GM13976 (cell line): ENCODE measurements around the gene POLDIP3.
"Not testable (repeated sequence)": the region's sequence is repeated elsewhere in the genome, so short reads cannot be mapped to it uniquely, and the experiment has no call there.

Experiments
- DNase-seq: peaks from one replicate; pipeline ENCODE4 v3.0.0; 2012; ENCODE audit warnings: low spot score
- CTCF ChIP-seq: IDR thresholded peaks from 2 replicates; pipeline ENCODE4 v1.5.1; 2012; ENCODE audit warnings: borderline replicate concordance, mild to moderate bottlenecking; ENCODE audit not compliant: insufficient read depth; ENCODE audit errors: extremely low read depth, missing control alignments, control extremely low read depth
- in situ Hi-C: fragments of 300-500 bp; cut with MboI; formaldehyde crosslinking; loops from one replicate; pipeline ENCODE4 v1.12.0; 2022; ENCODE audit warnings: low sequenced_read_pairs, mixed read lengths, inconsistent platforms; ENCODE audit not compliant: unreplicated experiment

The POLDIP3 gene

DNA sequence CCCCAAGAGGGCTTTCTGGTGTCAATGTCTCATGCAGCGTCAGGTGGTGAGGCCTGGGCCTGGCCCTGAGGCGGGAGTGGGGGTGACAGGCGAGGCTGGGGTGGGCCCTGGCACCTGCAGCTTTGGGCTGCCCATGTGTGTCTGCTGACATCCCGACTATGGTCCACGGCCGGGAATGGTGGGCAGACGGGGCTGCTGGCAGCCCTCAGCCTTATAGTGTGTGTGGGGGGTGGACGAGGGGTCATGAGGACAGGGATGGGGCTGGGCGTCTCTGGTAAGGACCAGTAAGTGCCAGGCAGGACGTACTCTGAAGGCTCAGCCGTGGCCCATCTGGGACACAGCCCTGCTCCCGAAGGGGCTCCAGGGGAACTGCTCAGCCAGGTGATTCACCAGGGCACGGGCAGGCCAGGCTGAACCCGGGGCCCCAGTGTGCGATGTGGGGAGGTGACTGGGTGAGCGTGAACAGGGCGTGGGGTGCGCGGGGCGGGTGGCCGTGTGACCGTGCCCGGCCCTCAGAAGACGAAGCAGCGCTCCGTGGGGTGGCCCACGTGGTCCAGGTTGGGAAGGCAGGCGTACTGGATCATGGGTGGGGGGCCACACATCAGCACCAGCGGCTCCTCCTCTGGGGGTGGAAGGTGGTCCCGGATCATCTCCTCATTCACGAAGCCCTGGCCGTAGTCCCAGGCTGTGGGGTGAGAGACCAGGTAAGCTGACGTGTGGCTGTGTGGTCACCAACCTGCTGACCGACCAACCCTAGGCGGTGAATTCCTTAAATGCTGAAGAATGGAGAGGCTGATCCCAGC is 4.8 kb upstream of the POLDIP3 start:
- no peak for TF ChIP-seq CTCF
- in situ Hi-C loops, result no loop called here
- no peak for DNase-seq

GRCh38 chr22:42617155-42617983 is 2.7 kb upstream of the POLDIP3 start:
- in situ Hi-C loops, result no loop called here
- DNase-seq, result no peak
- no peak for TF ChIP-seq CTCF

DNA sequence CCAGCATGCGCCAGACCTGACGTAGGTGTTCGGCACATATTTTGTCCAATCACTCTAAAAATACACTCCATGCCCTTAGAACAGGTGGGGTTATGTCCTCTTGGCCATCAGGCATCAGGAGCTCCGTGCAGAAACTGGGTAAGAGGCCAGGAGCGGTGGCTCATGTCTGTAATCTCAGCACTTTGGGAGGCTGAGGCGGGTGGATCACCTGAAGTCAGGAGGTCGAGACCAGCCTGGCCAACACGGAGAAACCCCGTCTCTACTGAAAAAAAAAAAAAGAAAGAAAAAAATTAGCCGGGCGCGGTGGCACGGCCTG is 1.1 kb upstream of the POLDIP3 start:
- DNase-seq, in situ Hi-C loops: not testable (repeated sequence)

GRCh38 chr22:42615092-42615859 is 593 bp upstream of the POLDIP3 start:
- peak; percentile 87 for DNase-seq
- in situ Hi-C loops, result no loop called here
- no peak for TF ChIP-seq CTCF

GRCh38 chr22:42613872-42614301 is 796 bp downstream of the POLDIP3 start:
- no peak for TF ChIP-seq CTCF
- in situ Hi-C loops, result no loop called here
- no peak for DNase-seq

GRCh38 chr22:42612336-42612735 is 2.3 kb downstream of the POLDIP3 start:
- no peak for DNase-seq
- TF ChIP-seq CTCF, result no peak
- in situ Hi-C loops, result no loop called here
